HG02870 (cell line): ENCODE measurements around the gene ITGB4.
"Not testable (repeated sequence)": the region's sequence is repeated elsewhere in the genome, so short reads cannot be mapped to it uniquely, and the experiment has no call there.

Experiments used
- ATAC-seq: cut with Tn5 transposase; IDR thresholded peaks from one replicate; pipeline ENCODE4 v1.9.1; 2021; ENCODE audit warnings: mild to moderate bottlenecking, moderate library complexity; ENCODE audit not compliant: unreplicated experiment

ITGB4 gene

GRCh38 chr17:75769536-75769935 is 48.3 kb downstream of the ITGB4 start:
- ATAC-seq, result no peak

- no peak for ATAC-seq
These were observed 50.3 kb downstream of the ITGB4 start for GRCh38 chr17:75771334-75772281.

- ATAC-seq, result no peak
These were observed 52.0 kb downstream of the ITGB4 start for GRCh38 chr17:75773121-75773807.

- ATAC-seq, result no peak
These were observed 52.7 kb downstream of the ITGB4 start for GRCh38 chr17:75773808-75774470.

- no peak for ATAC-seq
These were observed 53.3 kb downstream of the ITGB4 start for GRCh38 chr17:75774471-75774990.

- no peak for ATAC-seq
These were observed 53.9 kb downstream of the ITGB4 start for GRCh38 chr17:75774991-75775668.

GRCh38 chr17:75776386-75777295 is 55.4 kb downstream of the ITGB4 start:
- no peak for ATAC-seq

- no peak for ATAC-seq
These were observed 56.1 kb downstream of the ITGB4 start for GRCh38 chr17:75777296-75777922.

- not testable (repeated sequence) for ATAC-seq
These were observed 57.0 kb downstream of the ITGB4 start for GRCh38 chr17:75778066-75778860.

GRCh38 chr17:75778861-75779249 is 57.6 kb downstream of the ITGB4 start:
- ATAC-seq, result peak; percentile 13

GRCh38 chr17:75779250-75779986 is 58.2 kb downstream of the ITGB4 start:
- ATAC-seq, result peak; percentile 69

GRCh38 chr17:75779987-75780889 is 59.0 kb downstream of the ITGB4 start:
- no peak for ATAC-seq

- no peak for ATAC-seq
These were observed 62.0 kb downstream of the ITGB4 start for GRCh38 chr17:75783069-75783783.

- ATAC-seq, result no peak
These were observed 62.7 kb downstream of the ITGB4 start for GRCh38 chr17:75783803-75784472.

GRCh38 chr17:75784473-75785015 is 63.3 kb downstream of the ITGB4 start, which contains the start of gene UNK:
TSS of gene UNK (plus strand) at chr17:75784806. CDS start at chr17:75784881, 75 bp downstream.
- ATAC-seq, result peak; percentile 50
